Muscle layer of colon (tissue), 2 donors: Measurements from ENCODE around the gene LINC00237.

Experiments
- H3K27ac ChIP-seq: one replicate; pipeline ENCODE4 v1.7.0; 2013; ENCODE audit warnings: low read depth, mild to moderate bottlenecking, low read length, moderate library complexity
- H3K27me3 ChIP-seq, 2 donors: one replicate each; pipeline ENCODE4 v1.7.0; 2013; ENCODE audit warnings: low read length in 2 of 2, mild to moderate bottlenecking in 2 of 2; ENCODE audit not compliant: insufficient read depth in 2 of 2, control insufficient read depth in 1 of 2
- H3K36me3 ChIP-seq: one replicate; pipeline ENCODE4 v1.7.0; 2013; ENCODE audit warnings: mild to moderate bottlenecking, low read length; ENCODE audit not compliant: insufficient read depth
- H3K4me1 ChIP-seq: one replicate; pipeline ENCODE4 v1.7.0; 2013; ENCODE audit warnings: mild to moderate bottlenecking, low read length; ENCODE audit not compliant: insufficient read depth
- H3K4me3 ChIP-seq, 2 donors: one replicate each; pipeline ENCODE4 v1.7.0; 2013; ENCODE audit warnings: low read length in 2 of 2, low read depth in 1 of 2, mild to moderate bottlenecking in 1 of 2, moderate library complexity in 1 of 2
- H3K9ac ChIP-seq: one replicate; pipeline ENCODE4 v1.7.0; 2013; ENCODE audit warnings: low read length
- H3K9me3 ChIP-seq: one replicate; pipeline ENCODE4 v1.7.0; 2013; ENCODE audit warnings: mild to moderate bottlenecking, low read length
- donor health status: abdominal sarcoma.
- donor health status: Adenocarcinoma of cecum.

The LINC00237 gene

GRCh38 chr20:21137078-21137477 is 30.9 kb upstream of the LINC00237 start:
- H3K27me3 ChIP-seq = no peaks in the 10 kb centered on the region
- H3K9me3 ChIP-seq = no peaks in the 10 kb centered on the region
- H3K9ac ChIP-seq = no peak overlapping the region
- H3K4me3 ChIP-seq = no peak overlapping the region
- H3K27ac ChIP-seq = no peak overlapping the region
- peaks cover 36% of the 10 kb centered on the region for H3K36me3 ChIP-seq
- peaks cover 5% of the 10 kb centered on the region for H3K4me1 ChIP-seq

- H3K36me3 ChIP-seq = peaks cover 32% of the 10 kb centered on the region
- no peak overlapping the region for H3K27ac ChIP-seq
- no peaks in the 10 kb centered on the region for H3K9me3 ChIP-seq
- H3K4me3 ChIP-seq = no peak overlapping the region
- no peaks in the 10 kb centered on the region for H3K27me3 ChIP-seq
- H3K9ac ChIP-seq = no peak overlapping the region
- H3K4me1 ChIP-seq = peaks cover 5% of the 10 kb centered on the region
These were observed 30.0 kb upstream of the LINC00237 start for GRCh38 chr20:21136015-21136732.

- H3K27me3 ChIP-seq = no peaks in the 10 kb centered on the region
- peaks cover 7% of the 10 kb centered on the region for H3K4me1 ChIP-seq
- H3K4me3 ChIP-seq = no peak overlapping the region
- H3K27ac ChIP-seq = no peak overlapping the region
- H3K9me3 ChIP-seq = no peaks in the 10 kb centered on the region
- peaks cover 29% of the 10 kb centered on the region for H3K36me3 ChIP-seq
- no peak overlapping the region for H3K9ac ChIP-seq
These were observed 28.8 kb upstream of the LINC00237 start for GRCh38 chr20:21134883-21135493.

- Histone ChIP-seq H3K36me3 (peaks cover 27% of the 10 kb centered on the region), H3K9ac (no peak overlapping the region)
These were observed 27.9 kb upstream of the LINC00237 start for GRCh38 chr20:21133917-21134622.

GRCh38 chr20:21133404-21133803 is 27.2 kb upstream of the LINC00237 start:
- Histone ChIP-seq H3K27ac (no peak overlapping the region), H3K4me1 (peaks cover 9% of the 10 kb centered on the region), H3K4me3 (no peak overlapping the region), H3K27me3 (no peaks in the 10 kb centered on the region), H3K9ac (no peak overlapping the region), H3K9me3 (no peaks in the 10 kb centered on the region), H3K36me3 (peaks cover 27% of the 10 kb centered on the region)

More at GRCh38 chr20:21133917-21134622, 27.9 kb upstream of the LINC00237 start:
- Histone ChIP-seq H3K27ac (peak overlapping the region; percentile 5), H3K27me3 (no peaks in the 10 kb centered on the region), H3K4me3 (no peak overlapping the region), H3K4me1 (peaks cover 9% of the 10 kb centered on the region), H3K9me3 (no peaks in the 10 kb centered on the region)

- Histone ChIP-seq H3K9me3 (no peaks in the 10 kb centered on the region), H3K4me1 (peaks cover 17% of the 10 kb centered on the region), H3K4me3 (no peak overlapping the region), H3K36me3 (peaks cover 17% of the 10 kb centered on the region), H3K27ac (no peak overlapping the region), H3K27me3 (no peaks in the 10 kb centered on the region), H3K9ac (no peak overlapping the region)
These were observed 23.7 kb upstream of the LINC00237 start for GRCh38 chr20:21129861-21130260.

- Histone ChIP-seq H3K36me3 (peaks cover 9% of the 10 kb centered on the region), H3K4me1 (peaks cover 12% of the 10 kb centered on the region), H3K9me3 (no peaks in the 10 kb centered on the region), H3K27ac (no peak overlapping the region), H3K4me3 (peak overlapping the region in 1 of 2 donors; percentile 16), H3K9ac (no peak overlapping the region), H3K27me3 (no peaks in the 10 kb centered on the region)
These were observed 21.2 kb upstream of the LINC00237 start for GRCh38 chr20:21127201-21127981.

- Histone ChIP-seq H3K4me3 (peak overlapping the region; percentile 63 to 93), H3K27ac (peak overlapping the region; percentile 67), H3K27me3 (no peaks in the 10 kb centered on the region), H3K36me3 (peaks cover 8% of the 10 kb centered on the region), H3K9me3 (no peaks in the 10 kb centered on the region), H3K9ac (peak overlapping the region; percentile 57), H3K4me1 (peaks cover 12% of the 10 kb centered on the region)
These were observed 20.4 kb upstream of the LINC00237 start for GRCh38 chr20:21126581-21126870.

GRCh38 chr20:21125849-21126580 is 19.9 kb upstream of the LINC00237 start, which contains the start of gene KIZ:
Gene KIZ (plus strand): TSS chr20:21126082. CDS start chr20:21126116, 34 bp downstream.
- no peaks in the 10 kb centered on the region for H3K9me3 ChIP-seq
- H3K4me1 ChIP-seq = peaks cover 12% of the 10 kb centered on the region
- peaks cover 3% of the 10 kb centered on the region for H3K36me3 ChIP-seq
- peak within 1 kb of the TSS; percentile 67 for H3K27ac ChIP-seq
- H3K9ac ChIP-seq = peak within 1 kb of the TSS; percentile 57
- no peaks in the 10 kb centered on the region for H3K27me3 ChIP-seq
- H3K4me3 ChIP-seq = peak within 1 kb of the TSS; percentile 67 to 93

- H3K27ac ChIP-seq = peak overlapping the region; percentile 57
These were observed 19.1 kb upstream of the LINC00237 start for GRCh38 chr20:21125072-21125848.

More at GRCh38 chr20:21125072-21125848, 19.1 kb upstream of the LINC00237 start:
- Histone ChIP-seq H3K4me1 (peaks cover 12% of the 10 kb centered on the region), H3K9me3 (no peaks in the 10 kb centered on the region), H3K4me3 (peak overlapping the region; percentile 67 to 93), H3K9ac (peak overlapping the region; percentile 29), H3K27me3 (no peaks in the 10 kb centered on the region), H3K36me3 (no peaks in the 10 kb centered on the region)
